ENCODE results near the gene FSTL5.
A peak's percentile ranks its signal among the peaks of the same experiment; 100 is the strongest.

FSTL5 gene

DNA sequence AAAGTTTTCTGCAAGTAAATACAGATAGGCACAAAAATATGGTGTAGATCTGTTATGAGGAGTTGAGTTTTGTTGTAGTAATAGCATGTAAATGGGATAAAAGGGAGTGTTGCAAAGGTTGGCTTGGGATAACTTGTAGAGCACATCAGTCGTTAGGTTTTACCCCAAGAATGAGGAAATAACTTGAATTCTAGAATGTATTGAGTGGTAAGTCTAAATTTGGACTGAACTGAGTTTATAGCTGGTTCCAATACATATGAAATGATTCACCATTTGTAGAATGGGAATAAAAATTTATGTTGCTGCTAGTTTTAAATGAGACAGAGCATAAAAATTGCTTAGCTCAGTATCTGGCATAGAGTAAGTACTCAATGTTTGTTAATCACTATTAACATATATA, 719.2 kb downstream of the FSTL5 start:
- DNase-seq (ENCODE audit: low spot score): no peak

DNA sequence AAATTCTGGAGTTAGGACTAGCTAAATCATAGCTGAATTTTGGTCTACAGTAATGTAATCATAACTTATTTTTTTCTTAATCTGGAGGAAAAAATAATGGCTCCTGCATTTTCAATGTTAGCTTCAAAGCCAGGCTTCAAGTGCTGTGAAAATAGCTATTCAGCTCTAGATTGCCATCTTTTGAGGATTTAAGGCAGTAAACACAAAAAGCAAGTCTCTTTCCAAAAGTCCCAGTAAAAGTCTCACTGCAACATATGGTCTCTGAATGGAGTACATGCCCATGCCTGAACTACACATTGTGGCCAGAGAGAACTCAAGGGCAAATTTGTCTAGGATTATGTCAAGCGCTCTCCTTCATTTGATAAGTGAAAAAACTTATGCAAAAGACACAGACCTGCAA, 720.9 kb downstream of the FSTL5 start:
- DNase-seq (ENCODE audit: low spot score): no peak

DNA sequence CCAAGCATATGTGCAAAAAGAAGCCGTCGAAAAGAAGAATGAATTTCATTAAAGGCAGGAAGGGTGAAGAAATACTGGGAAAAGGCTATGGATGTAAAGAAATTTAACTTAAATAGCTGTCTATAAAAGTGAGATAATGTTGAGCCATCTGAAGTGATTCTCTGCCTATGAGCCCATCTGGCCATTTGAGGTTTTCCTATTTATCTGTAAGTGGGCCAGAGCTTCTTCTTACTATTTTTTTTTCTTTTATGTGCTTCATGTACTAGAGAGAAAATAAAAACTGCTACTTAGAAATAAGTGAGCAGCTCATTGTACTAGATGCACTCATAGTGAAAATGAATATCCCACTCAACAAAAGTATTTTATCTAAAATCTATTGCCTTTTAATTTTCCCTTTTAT, 725.7 kb downstream of the FSTL5 start:
- no peak for DNase-seq (ENCODE audit: low spot score)

DNA sequence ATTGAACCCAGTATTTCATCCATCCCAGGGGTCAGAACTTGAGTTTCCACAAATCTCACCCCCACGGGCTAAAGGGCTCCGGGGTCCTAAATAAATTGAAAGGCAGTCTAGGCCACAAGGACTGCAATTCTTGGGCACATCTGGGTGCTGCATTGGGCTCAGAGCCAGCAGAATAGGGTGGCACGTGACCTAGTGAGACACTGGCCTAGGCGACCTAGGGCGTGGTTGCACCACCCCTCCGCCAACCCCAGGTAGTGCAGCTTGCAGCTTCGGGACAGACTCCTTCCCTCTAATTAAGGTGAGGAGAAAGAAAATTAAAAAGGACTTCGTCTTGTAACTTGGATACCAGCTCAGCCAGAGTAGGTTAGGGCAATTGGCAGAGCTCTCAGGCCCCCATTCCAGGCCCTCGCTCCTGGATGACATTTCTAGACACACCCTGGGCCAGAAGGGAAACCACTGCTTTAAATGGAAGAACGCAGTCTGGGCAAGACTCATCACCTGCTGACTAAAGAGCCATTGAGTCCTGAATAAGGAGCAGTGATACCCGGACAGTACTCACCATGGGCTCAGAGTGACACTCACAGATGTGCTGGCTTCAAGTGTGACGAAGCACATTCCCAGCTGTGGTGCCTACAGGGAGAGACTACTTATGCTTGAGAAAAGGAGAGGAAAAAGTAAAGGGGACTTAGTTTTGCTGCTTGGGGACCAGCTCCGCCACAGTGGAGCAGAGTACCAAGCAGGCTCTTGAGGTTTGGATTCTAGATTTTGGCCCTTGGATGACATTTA, 735.4 kb downstream of the FSTL5 start:
- no peak for DNase-seq (ENCODE audit: low spot score)

DNA sequence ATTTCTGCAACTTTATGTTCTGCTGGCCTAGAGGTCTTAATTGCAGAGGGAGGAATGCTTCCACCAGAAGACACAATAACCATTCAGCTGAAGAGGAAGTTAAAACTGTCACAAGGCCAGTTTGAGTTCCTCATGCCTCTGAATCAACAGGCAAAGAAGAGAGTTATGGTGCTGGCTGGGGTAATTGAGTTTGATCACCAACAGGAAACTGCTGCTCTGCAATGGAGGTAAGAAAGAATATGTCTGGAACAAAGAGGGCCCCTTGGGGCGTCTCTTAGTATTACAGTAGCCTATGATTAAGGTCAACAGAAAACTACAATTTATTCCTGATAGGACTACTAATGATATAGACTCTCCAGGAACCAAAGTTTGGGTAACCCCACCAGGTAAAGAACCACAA, 744.0 kb downstream of the FSTL5 start:
- peak; percentile 14 for DNase-seq (ENCODE audit: low spot score)

DNA sequence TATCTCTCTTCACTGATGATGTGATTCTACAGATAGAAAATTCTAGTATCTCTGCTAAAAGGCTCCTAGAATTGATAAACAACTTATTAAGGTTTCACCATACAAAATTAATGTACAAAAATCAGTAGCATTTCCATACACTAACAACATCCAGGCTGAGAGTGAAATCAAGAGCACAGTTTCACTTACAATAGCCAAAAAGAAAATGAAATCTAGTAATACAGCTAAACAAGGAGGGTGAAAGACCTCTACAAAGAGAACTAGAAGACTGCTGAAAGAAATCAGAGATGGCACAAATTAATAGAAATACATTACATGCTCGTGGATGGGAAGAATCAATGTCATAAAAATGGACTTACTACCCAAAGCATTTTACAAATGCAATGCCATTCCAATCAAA, 751.9 kb downstream of the FSTL5 start:
- no peak for DNase-seq (ENCODE audit: low spot score)

DNA sequence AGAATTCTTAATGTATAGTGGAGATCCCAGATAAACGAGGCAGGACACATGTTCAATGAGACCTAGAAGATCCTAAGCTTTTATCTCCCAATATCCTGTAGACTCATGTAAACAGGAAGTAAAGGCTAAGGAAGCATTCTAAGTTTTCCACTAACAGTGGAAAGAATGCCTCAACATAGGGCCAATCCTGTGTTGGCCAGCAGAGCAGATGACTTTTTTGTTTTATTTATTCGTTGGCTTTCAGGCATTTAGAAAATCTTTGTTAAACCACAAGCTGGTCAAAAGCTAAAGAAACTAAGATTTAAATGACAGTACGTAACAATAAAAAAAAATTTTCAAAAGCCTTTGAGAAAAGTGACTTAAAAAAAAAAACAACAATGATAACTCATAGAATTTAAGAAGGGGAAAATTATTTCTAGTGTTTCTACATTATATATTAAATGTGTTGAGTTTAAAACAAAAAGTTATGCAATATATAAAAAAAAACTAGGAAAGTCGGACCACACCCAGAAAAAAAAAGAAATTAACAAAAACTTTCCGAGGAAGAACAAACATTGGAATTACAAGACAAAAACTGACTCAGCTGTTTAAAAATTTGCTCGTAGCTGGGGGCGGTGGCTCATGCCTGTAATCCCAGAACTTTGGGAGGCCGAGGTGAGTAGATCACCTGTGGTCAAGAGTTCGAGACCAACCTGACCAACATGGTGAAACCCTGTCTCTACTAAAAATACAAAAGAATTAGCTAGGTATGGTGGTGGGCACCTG, 759.3 kb downstream of the FSTL5 start:
- no peak for DNase-seq (ENCODE audit: low spot score)

DNA sequence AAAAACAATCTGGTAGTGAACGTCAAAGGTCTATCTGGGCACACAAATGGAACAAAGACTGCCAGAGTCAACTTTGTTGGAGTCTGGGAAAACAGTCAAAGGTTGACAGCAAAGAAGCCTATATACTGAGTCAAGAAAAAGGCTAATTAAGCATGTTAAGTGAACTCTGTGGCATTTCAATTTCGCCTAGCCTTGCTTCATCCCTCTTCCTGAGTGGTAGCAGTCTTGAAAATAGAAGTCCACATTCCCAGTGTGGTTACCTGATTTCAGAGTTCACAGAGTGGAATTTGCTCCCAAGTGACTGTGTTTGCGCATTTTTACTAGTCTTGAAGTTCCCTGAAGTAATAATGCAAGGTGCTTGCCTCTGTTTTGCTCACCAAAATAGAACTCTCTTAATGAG, 760.0 kb downstream of the FSTL5 start:
- DNase-seq (ENCODE audit: low spot score): no peak

DNA sequence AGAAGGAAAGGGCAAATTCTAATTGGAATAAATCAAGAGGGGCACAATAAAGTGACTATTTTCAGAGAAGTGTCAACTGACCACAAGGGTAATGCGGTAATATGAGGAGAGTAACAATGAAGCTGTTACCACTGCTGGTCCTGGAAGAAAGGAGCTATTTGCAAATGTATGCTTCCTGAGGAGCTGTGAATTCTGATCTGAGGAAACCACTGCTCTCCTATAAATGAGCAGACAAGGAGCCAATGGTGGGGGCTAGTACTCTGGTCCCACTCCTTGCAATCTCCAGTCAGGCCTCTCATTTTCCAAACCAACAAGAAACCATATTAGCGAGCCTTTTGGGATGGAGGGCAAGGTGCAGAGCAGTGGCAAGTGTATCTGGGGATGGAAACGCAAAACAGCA, 770.2 kb downstream of the FSTL5 start:
- DNase-seq (ENCODE audit: low spot score): no peak

DNA sequence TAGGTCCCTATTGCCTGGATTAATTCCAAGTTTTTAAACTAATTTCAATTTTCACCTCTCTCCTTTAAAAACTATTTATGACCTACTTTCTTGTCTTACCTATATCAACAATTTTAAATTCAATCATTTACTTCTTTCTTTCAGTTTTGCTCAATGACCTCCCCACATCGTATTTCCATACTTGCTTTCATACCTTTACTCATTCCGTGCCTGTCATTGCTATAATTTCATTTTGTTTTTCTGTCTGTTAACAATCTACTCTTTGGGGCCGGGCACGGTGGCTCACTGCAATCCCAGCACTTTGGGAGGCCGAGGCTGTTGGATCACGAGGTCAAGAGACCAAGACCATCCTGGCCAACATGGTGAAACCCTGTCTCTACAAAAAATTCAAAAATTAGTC, 781.1 kb downstream of the FSTL5 start:
- no peak for DNase-seq (ENCODE audit: low spot score)

DNA sequence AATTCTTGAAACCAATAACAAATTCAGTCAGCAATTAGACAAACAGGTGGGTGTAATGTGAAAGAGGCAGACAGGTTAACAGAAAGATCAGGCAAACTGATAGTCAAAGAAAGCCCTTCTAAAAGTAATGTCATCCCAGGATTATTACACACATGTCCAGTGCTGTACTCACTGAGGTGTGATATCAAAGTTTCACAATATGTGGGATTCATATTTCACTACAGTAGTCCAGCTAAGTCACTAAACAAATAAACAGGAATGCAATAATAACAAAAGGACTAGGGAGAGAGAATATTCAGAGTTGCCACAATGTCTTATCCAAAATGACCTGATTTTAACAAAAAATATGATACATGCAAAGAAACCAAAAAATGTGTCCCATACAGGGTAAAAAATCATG, 787.5 kb downstream of the FSTL5 start:
- DNase-seq (ENCODE audit: low spot score): no peak

DNA sequence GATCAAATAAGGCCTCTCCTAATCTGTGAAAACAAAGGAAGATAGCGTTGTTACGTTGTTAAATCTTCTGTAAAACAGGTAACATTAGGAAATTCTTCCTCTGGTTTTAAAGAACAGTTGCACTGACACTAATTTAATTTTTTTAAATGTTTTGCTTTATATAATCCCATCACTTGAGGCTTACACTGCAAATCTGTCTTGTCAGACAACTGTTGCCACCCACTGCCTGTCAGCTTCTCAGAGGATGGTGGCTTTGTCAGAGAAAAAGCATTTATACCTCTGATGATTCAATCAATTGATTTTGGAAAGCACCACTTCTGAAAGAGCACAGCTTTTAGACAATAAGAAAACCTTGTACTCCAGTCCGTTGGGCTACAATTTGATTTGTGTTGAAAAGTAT, 799.1 kb downstream of the FSTL5 start:
- DNase-seq (ENCODE audit: low spot score): no peak

DNA sequence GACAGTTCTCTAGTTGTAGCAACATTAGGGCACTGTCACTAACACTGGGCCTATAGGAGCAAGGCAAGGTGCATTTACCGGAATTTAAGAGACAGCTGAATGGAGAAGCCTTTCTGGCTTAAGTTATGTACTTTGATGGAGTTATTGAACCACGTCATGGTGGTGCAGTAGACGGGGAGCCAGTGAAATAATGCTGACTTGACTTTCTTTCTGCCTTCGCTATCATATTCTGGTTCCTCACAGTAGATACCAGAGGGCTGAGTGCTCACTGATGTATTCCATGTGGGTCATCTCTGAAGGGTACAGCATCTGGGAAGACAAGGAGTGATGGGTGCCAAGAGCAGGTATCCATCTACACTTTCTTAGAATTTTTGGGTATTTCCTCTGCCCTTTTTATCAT, 802.8 kb downstream of the FSTL5 start:
- no peak for DNase-seq (ENCODE audit: low spot score)

DNA sequence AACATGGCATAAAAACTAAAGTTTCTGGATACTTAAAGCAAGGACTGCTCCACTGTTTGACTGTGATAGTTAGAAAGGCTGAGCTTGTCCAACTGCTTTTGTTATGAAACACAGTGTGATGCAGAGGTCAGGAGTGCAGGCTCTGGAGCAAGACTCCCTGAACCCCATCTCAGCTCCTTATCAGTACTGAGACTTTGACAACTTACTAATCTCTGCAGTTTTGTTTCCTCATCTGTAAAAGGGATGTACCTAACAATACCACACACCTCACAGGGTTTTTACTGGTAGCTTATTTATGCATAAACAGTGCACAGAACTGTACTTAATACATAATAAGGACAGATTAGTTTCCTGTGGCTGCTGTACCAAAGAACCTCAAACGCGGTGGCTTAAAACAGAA, 804.3 kb downstream of the FSTL5 start:
- DNase-seq (ENCODE audit: low spot score): no peak

DNA sequence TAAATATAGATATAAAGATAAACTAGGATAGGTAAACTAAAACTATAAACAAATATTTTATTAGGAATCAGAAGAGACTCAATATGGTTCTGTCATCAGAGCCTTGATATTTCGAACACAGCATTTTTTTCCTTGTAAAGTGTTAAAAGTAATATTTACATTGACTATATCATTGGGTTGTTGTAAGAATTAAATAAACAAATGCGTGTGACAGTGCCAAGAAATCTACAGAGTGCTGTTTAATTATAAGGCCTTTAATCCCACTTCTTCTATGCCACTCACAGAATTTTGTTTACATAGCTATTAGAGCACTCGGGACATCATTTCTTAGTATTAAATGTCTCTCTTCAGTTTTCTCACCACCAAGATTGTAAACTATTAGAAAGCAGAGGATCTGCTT, 807.4 kb downstream of the FSTL5 start:
- no peak for DNase-seq (ENCODE audit: low spot score)

DNA sequence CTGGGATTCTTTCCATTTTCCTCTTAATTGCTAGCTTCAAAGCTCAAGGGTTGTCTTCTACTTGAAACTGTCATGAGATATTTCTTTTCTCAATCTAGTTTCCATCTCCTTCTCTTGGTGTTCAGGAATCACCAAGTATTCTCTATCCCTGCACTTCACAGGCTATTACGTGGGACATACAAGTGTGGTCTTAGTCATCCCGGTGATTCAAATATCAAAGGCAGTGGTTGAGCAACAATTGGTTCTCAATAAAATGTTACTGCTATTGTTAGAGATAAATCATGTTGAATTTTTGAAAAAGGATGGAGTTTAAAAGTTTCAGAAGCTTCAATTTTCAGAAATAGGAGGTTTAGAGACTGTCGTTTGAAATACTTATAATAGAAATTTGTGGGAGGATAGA, 812.9 kb downstream of the FSTL5 start:
- DNase-seq (ENCODE audit: low spot score): no peak

DNA sequence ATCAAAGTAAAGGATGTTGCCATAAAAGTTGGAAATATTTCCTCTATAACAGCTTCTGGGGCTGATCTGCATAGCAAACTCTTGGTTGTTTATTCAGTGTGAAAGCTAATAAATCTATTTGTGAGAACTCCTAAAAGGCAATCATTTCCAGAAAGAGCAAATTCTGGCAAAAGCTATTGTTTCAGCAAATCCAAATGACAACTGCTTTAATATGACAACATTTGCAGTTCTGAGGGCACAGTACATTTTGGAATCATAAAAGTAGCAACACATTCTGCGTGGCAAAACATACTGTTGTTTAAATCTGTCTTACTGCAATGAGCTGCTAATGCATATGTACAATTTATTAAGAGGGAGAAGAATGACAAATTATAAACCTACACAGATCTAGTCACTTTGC, 818.1 kb downstream of the FSTL5 start:
- no peak for DNase-seq (ENCODE audit: low spot score)

DNA sequence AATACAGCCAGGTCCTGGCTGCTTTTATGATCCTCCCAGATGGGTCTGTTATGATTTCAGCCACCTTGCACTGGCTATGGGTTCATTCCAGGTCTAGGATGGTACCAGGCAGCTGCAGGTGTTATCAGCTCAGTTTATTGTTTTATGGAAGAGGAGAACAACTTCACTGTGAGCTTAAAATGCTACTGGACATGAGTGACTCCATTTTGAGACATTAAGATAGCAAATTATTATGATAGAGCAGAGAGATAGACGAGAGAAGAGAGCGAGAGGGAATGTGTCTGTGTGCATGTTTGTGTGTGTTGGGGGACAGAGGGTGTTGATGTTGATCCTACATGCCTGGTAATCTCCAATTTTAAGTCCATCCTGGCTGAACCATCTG, 820.2 kb downstream of the FSTL5 start:
- no peak for DNase-seq (ENCODE audit: low spot score)

DNA sequence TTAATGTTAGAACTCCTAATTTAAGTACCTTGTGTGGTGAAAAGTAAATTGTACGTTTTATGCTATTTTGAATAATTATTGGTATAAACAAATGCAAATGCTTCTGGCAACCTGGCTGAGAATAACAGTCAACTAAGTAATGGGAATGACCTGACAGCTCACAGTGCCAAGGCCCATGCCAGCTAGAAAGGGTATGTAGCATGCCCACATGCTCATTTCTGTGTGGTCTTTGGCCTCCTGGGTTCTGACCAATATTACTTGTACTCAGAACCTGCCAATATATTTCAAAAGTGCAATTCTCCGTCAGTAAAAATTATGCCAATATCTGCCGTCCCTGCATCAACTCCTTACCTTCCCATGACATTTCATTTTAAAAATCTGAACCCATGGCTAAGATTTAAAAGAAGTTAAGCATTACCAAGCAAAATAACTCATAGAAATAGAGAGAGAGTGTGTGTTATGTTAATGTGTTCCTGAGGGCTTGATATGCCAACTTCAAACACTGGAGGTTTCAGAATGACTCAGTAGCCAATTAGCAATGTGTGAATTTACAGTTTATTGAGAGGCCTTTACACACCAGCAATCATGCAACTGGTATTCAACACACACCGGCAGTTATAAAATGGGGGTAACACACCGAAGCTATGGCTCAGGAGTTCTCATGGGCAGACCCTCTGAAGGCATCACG, 820.8 kb downstream of the FSTL5 start:
- DNase-seq (ENCODE audit: low spot score): peak; percentile 3

DNA sequence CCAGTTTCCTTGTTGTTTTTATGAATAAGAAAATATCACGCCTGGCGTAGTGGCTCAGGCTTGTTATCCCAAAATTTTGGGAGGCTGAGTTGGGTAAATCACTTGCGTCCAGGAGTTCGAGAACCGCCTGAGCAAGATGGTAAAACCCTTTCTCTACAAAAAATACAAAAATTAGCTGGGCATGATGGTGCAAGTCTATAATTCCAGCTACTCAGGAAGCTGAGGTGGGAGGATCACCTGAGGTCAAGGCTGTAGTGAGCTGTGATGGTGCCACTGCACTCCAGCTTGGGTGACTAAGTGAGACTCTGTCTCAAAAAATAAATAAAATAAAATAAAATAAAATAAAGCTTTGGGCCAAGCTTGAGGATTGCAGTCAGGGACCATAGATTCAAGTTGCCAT, 827.2 kb downstream of the FSTL5 start:
- no peak for DNase-seq (ENCODE audit: low spot score)

DNA sequence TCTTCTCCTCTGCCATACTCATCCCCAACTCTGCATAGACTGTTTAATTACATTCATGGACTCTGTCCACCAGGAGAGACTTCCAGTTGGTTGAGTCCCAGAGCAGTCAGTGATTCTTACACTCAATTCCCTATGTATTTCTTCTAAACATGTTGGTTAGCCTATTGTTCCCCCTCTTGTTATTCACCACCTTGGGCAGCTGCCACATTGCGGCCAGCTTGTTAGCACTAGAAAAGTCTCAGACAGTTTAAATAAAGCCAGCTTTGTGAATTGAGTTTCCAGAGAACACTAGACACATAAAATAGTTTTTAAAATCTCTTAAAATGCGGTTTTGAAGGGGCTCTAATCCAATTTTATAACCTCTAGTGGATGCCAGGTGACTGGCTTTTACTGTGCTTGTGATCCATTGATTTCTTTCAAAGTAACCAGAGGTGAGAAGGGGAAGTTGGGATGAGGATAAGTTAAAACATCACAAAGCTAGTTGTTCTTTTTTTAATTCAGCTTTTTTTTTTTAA, 827.7 kb downstream of the FSTL5 start:
- DNase-seq (ENCODE audit: low spot score): no peak

Data from kidney tubule cell (primary cell).